HG02884 (cell line): Measurements from ENCODE around the gene SIK3.

Source experiments
- ATAC-seq: cut with Tn5 transposase; IDR thresholded peaks from one replicate; pipeline ENCODE4 v1.9.1; 2021; ENCODE audit warnings: mild to moderate bottlenecking, moderate library complexity; ENCODE audit not compliant: unreplicated experiment

The SIK3 gene

DNA sequence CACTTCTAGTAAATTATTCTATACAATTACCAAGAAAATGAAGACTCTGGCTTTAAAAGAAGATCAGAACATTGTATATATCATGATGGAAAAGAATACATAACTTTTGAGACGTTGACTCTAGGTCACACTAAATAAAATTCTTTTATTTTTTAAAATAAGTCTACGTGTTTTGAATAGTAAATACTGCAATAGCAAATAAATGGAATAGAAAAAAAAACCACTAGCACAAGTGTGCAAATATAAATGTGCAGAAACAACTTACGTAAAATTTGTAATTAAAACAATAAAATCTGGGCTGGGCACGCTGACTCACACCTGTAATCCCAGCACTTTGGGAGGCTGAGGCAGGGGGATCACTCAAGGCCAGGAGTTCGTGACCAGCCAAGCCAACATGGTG, 17.9 kb downstream of the SIK3 start:
- no peak for ATAC-seq

DNA sequence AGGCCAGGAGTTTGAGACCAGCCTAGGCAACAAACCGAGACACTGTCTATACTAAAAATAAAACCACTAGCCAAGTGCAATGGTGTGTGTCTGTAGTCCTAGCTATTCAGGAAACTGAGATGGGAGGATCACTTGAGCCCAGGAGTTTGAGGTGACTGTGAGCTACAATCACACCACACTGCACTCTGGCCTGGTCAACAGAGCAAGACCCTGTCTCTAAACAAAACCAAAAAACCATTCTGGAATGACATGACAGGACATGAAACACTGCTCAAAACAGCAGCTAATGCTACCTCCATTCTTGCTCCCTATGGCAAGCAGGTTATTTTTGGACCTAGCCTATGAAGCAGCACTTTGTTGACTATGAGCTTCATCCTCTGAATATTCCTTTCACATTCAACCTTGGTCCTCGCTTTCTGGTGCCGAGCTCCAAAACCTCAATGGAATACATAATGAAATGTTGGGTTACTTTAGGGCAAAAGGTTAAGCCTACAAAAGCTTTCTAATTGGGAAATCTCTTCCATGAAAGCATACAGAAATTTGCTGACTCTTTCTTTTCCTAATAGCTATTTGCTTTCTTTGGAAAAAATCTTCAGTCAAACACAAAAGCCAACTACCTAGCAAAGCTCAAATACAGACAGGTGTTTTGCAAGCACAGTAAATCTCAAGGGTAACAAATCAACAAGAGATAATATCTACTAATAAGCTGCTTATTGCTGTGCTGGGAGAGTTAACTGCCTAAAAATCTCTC, 21.1 kb downstream of the SIK3 start:
- ATAC-seq, result no peak

DNA sequence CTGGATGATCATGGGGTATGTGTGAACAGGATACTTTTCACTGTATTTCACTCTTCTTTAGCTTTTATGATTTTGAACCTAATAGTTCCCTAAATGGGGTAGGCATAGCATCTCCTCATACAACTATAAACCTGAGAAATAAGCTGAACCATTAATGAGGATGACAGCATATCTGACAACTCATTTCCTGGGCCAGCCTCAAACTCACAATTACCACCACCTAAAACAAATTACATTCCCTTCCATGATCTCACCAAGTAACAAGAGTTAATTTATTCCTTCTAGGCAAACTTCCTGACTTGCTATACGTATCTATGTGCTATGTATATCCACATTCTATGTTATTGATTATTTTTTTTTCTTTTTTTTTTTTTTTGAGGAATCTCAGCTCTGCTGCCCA, 23.0 kb downstream of the SIK3 start:
- no peak for ATAC-seq

DNA sequence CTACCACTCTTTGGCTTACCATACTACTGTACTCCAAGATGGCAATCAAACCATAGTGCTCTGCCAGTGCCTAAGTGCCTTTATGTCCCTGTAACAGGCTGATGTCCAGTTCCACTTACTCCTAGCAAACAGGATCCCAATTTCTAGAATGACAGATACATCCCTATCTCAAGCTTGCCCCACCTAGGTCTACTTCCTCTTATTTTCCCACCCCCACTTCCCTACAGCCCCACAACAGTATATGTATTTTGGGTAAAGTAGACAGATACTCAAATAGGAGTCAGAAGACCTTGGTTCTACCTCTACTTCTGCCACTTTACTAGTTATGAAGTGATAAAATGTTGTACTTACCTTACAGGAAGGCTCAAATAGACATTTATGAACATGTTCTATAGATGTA, 24.1 kb downstream of the SIK3 start:
- no peak for ATAC-seq

DNA sequence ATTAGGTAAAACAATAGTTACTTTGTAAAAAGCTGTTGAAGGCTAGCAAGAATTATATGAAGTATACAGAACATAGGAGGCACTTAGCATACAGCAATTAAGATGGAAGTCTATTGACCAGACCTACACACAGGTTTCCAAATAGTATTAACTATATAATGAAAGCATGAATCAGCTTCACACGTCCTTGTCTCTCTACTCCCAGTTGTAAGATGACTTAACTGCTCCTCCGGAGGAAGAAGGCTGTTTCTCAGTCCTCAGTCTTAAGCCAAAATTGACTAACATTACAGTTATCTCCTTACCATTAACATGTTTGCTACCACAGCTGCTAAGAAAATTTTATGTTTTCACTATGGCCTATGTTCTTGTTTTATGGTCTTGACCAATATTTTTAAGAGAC, 24.7 kb downstream of the SIK3 start:
- ATAC-seq, result no peak

DNA sequence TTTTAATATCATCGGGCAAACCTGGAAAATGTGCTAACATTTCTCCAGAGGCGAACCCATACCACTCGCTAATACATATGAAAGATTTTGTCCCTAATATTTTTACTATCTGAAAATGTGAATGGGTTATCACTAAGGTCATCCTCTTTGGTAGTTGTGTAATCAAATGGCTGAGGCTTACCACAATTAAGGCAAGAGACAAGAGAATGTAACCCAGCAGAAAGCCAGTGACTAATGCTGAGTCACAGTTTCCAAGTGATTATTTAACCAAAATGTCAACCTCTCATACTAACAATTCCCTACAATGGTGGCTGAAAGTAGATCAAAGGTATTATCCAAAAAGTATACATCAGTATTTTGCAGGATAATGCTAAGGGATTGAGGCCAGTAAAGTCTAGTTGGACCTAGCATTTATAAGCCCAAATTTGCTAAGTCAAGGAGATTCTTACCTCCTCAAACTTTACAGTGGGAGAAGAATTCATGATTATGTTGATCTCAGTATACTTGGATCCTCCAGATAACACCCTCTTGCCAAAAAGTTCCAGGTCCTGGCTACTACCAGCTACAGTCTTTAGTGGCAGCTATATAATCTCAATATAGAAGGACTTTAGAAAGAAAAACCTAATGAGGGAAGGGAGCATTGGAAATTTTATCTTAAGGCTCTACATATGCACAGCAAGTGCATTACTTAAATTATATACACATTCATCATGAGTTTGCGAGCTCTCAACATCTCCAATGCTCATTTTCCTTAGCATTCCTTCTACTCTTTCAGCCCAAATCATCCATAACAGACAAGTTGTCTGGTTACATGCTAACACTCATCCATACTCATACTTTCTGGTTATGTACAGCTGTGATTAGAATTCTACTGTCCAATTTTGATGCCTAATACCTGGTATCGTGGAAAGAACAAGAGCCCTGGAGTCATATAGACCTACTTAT, 25.4 kb downstream of the SIK3 start:
- ATAC-seq, result no peak

DNA sequence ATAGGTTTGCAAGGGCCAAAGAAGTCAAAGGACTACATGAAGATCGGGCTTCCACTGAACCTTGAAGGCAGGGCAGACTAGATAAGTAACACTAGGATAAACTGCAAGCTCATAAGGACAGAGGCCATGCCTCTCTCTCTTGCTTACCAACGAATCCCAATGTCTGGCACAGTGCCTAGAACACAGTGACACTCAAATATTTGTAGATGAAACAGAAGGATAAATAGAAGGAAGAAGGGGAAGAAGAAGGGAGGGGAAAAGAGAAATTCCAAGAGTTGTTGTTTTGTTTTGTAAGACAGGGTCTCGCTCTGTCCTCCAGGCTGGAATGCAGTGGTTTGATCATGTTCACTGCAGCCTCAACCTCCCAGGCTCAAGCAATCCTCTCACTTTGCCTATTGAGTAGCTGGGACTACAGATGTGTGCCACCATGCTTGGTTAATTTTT, 26.9 kb downstream of the SIK3 start:
- no peak for ATAC-seq

DNA sequence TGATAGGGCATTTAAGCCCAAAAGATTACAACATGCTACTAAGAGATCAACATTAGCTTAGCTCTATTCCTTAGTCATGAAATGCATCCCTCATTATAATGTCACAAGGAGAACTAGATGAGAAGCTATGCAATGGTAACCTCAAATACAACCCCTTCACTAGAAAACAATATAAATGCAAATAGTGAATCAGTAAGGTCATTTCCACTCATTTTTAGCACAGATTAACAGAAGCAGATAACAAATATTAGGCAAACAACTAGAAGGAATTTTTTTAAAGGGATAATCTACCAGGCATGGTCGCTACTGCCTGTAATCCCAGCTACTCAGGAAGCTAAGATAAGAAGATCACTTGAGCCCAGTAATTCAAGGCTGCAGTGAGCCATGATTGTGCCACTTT, 28.2 kb downstream of the SIK3 start:
- no peak for ATAC-seq

DNA sequence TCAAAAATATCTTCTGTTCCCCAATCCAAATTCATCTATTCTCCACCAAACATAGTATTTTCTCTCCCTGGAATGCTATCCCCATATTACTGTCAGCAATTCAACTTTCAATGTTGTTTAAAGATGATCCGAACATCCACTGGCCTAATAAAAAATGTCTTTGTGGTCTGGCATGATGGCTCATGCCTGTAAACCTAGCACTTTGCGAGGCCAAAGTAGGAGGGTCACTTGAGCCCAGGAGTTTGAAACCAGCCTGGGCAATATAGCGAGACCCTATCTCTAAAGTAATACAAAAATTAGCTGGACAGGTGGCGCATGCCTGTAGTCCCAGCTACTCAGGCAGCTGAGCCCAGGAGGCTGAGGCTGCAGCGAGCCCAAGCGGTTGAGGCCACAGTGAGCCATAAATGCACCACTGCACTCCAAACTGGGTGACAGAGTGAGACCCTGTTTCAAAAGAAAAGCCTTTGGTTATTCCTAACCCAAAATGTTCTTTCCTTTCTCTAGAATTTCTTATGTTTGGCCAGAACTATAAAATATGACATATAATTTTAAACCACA, 29.8 kb downstream of the SIK3 start:
- ATAC-seq, result no peak

DNA sequence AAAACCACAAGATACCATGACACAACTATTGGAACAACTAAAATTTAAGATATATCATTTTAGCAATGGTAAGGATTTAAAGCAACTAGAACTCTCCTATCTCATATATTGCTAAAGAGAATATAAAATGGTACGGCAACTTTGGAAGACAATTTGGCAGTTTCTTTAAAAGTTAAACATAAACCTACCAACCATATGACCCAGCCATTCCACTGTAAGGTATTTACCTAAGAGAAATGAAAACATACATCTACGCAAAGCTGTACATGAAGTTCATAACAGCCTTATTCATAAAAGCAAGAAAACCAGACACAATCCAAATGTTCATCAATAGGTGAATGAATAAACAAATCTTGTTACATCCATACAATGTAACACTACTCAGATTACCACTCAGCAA, 31.3 kb downstream of the SIK3 start:
- ATAC-seq, result no peak

DNA sequence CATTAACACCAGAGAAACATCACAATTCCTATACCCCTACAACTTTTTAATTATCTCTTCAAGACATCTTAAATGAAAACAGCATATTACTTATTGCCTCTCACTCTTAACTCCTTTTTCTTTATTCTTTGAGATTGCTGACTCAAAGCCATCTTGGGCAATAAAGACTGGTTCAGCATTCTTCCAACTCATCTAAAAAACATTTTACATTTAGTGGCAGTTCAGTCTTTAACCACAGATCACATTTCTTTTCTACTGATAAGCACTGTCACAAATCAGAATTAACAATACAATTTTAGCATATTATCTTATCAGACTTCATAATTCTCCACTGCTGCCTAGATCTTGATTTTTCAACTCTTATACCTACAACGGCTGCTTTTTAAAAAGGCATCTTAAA, 34.0 kb downstream of the SIK3 start:
- ATAC-seq, result no peak

DNA sequence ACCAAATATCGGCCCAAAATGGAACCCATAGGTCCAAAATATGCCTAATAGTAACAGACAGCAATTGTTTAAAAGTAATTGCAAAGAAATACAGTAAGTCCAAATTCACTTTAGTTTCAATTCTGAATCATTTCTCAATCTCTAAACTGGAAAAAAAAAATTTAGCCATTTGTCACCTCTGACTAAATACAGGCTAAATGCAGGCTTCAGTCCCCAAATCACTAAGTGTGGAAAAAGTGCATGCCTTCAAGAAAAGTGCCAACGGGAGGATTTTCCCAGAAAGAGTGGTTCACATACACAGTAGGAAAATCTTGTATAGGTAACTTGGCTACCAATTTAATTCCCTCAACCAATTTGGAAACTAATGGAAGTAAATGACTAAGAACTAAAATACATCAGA, 35.7 kb downstream of the SIK3 start:
- ATAC-seq, result no peak

DNA sequence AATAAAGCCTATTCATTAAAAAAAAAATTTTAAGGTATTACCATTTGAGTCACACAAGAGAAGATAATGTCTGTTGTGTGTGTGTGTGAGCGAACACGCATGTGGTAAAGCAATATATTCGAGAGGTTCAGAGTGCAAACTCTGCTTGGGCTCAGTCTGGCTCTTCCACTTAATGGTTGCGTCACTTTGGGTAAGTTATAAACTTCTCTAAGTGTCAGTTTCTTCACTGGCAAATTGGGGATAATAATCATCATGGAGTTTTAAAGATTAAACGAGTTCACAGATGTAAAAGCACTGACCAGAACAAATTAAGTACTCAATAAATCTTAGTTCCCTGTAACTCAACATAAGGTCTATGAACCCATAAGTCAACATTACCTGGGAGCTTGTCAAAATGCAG, 37.0 kb downstream of the SIK3 start:
- ATAC-seq, result no peak

DNA sequence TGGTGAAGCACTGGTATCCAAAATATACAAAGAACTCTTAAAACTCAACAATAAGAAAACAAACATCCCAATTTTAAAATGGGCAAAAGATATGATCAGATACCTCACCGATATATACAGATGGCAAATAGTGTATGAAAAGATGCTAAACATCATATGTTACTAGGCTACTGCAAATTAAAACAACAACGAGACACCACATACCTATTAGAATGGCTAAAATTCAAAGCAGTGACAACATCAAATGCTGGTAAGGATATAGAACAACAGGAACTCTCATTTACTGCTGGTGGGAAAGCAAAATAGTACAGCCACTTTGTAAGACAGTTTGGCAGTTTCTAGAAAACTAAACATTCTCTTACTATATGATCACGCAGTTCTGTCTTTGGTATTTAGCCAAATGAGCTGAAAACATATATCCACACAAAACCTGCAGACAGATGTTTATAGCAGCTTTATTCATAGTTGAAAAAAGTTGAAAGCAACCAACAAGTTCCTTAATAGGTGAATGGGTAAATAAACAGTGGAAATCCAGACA, 38.5 kb downstream of the SIK3 start:
- ATAC-seq, result no peak

DNA sequence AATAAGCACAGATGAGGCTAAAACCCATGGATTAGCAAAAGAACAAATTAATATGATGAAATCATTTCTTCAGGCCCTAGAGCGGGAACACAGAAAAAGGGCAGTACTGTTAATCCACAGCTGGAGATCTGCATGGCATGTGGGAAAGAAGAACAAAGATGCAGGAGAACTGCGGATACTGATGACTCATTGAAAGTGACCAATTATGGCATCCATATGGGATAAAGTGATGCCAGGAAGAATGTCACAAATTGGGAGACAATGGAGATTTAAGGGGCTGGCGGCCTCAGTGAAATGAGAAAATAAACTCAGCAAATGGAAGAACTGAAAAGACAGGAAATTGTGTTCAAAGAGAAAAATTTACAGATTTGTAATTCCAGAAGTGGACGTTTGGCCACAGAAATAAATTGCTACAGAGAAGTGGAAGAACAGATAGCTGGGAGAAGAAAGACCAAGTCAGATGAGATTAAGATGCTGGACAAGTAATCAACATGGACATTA, 39.4 kb downstream of the SIK3 start:
- no peak for ATAC-seq

DNA sequence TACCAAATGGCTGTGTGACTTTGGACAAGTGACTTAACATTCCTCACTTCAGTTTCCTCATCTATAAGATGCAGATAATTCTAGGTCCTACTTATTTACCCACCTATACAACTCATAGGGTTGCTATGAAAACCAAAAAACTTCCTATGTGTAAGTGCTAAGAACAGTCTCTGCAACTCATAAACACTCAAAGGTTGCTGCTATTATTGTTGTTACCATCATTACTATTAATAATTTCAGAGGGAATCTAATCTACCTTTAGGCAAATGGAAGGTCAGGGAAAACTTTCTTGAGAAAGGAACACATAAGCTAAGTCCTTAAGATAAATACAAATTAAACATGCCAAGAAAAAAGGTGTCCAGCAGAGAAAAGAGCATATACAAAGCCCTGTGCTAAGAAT, 40.5 kb downstream of the SIK3 start:
- ATAC-seq, result no peak

DNA sequence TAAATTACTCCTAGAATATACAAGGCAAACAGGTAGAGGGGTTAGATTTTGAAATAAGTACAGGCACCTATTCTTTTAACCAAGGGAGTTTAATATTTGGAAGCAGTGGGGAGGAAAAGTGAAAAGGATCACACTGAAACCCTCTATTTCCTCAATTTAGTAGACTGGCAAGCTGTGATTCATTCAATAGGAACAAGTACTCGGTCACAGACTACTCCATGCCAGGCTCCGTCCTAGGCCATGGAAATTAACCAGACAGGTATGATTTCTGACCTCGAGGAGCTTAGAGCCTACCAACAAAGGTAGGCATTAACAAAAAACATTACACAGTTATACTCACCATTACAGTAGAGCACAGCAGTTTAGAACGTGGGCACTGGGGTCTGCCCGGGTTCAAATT, 40.9 kb downstream of the SIK3 start:
- ATAC-seq, result no peak

DNA sequence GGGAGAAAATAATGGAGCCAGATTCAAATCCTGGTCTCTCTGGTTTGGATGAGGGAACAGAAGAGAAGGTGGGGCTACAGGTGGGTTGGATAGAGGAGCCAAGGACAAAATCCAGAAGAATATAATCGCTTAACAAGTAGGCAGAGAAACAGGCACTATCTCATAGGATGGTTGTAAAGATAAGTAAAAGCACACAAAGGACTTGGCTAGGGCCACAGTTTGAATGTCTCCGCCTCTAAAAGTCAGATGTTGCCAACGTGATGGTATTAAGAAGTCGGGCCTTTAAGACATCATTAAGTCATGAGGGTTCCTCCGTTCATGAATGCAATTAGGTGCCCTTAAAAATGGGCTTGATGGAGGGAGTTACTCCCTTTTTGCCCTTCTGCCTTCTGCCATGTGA, 42.8 kb downstream of the SIK3 start:
- no peak for ATAC-seq

DNA sequence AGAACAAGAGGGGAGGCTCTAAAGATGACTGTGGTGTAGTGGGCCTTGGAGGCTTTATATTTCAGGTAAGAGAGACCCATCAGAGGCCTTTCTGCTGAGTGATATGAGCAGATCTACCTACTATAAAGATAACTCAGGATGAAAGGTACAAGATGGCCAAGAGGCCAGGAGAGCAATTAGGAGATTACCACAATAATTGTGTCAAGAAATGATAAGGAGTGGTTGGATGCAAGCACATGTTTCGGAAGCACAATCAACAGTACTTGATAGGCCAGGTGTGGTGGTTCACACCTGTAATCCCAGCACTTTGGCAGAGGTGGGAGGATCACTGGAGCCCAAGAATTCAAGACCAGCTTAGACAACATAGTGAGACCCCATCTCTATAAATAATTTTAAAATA, 43.8 kb downstream of the SIK3 start:
- ATAC-seq, result no peak

DNA sequence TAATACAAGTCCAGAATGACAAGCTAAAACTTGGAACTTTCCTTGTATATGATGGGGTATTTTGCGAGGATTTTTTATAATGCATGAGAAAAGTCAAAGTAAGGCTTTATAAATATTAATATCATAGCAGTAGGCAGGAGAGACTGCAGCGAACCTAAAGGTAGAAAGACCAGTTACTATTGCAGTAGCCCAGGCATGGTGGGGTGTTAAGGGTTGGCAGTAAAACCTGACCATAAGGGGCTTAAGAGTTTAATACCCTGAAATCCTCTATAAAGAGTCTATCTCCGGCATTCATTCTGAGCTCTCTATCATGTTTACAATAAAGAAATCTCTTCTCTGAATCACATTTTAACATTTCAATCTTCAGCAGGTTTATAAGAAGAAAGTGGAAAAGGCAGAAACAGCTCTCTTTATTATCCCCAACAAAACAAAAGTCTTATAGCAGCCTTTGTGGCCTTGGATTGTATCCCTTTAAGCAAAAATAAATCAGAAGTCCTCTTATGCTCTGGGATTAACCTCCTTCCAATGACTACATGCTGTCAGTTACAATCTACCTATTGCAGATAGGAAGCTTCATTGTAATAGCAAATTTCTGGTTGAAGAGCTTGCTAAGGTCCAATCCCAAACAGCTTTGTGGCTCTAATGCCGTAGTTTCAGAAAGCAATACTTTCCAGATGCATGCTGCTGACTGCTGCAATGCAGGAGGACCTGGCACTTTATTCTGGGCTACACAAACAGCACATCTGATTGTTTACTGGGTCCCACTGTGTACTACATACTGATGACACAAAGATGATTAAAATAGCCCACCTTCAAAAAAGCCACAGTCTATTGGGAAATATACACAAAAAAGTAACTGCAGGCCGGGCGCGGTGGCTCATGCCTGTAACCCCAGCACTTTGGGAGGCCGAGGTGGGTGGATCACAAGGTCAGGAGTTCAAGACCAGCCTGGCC, 45.8 kb downstream of the SIK3 start:
- ATAC-seq, result no peak
